HEK293T (cell line): ENCODE results near the gene MTOR.

Source experiments
- CTCF ChIA-PET: fragments of 350-600 bp; formaldehyde crosslinking; extraction: SDS; loops from one replicate; lab custom pipeline; 2021; ENCODE audit warnings: antibody characterized with exemption, inconsistent platforms; lab: Yijun Ruan, JAX
- POLR2A ChIA-PET: fragments of 350-600 bp; formaldehyde crosslinking; extraction: SDS; loops from one replicate; lab custom pipeline; 2020; ENCODE audit warnings: antibody characterized with exemption, inconsistent platforms; lab: Yijun Ruan, JAX
- DNase-seq: peaks from one replicate; pipeline ENCODE4 v3.0.0; 2012; ENCODE audit warnings: mixed read lengths; ENCODE audit errors: extremely low spot score
- ARNT ChIP-seq: fragments of 450-650 bp; IDR thresholded peaks from 2 replicates; pipeline ENCODE4 v1.6.1; 2017; ENCODE audit warnings: mild to moderate bottlenecking
- BHLHE40 ChIP-seq: fragments of 450-650 bp; IDR thresholded peaks from 2 replicates; pipeline ENCODE4 v1.6.1; 2016; ENCODE audit warnings: mild to moderate bottlenecking, moderate library complexity, borderline replicate concordance
- CTBP1 ChIP-seq: fragments of 450-650 bp; IDR thresholded peaks from 2 replicates; pipeline ENCODE4 v1.6.1; 2016; ENCODE audit warnings: borderline replicate concordance
- ELF4 ChIP-seq: fragments of 450-650 bp; IDR thresholded peaks from 2 replicates; pipeline ENCODE4 v1.6.1; 2017; ENCODE audit warnings: antibody characterized with exemption
- FOXA1 ChIP-seq: fragments of 450-650 bp; IDR thresholded peaks from 2 replicates; pipeline ENCODE4 v1.6.1; 2016; ENCODE audit warnings: mild to moderate bottlenecking
- FOXK2 ChIP-seq: fragments of 450-650 bp; IDR thresholded peaks from 2 replicates; pipeline ENCODE4 v1.6.1; 2016; ENCODE audit warnings: mild to moderate bottlenecking
- FOXM1 ChIP-seq: fragments of 450-650 bp; IDR thresholded peaks from 2 replicates; pipeline ENCODE4 v1.6.1; 2017; ENCODE audit warnings: mild to moderate bottlenecking, borderline replicate concordance
- HDGF ChIP-seq: fragments of 450-650 bp; IDR thresholded peaks from 2 replicates; pipeline ENCODE4 v1.6.1; 2017; ENCODE audit warnings: antibody characterized with exemption, borderline replicate concordance
- L3MBTL2 ChIP-seq: fragments of 450-650 bp; conservative IDR thresholded peaks from 2 replicates; pipeline ENCODE4 v1.6.1; 2016; ENCODE audit warnings: mild to moderate bottlenecking
- LEF1 ChIP-seq: fragments of 450-650 bp; IDR thresholded peaks from 2 replicates; pipeline ENCODE4 v1.6.1; 2017; ENCODE audit warnings: mild to moderate bottlenecking, borderline replicate concordance
- NFRKB ChIP-seq: fragments of 450-650 bp; IDR thresholded peaks from 2 replicates; pipeline ENCODE4 v1.6.1; 2016; ENCODE audit warnings: mild to moderate bottlenecking, moderate library complexity
- SP1 ChIP-seq: fragments of 450-650 bp; IDR thresholded peaks from 2 replicates; pipeline ENCODE4 v1.6.1; 2017
- SUZ12 ChIP-seq: fragments of 450-650 bp; IDR thresholded peaks from 2 replicates; pipeline ENCODE4 v1.6.1; 2016; ENCODE audit warnings: mild to moderate bottlenecking
- TARDBP ChIP-seq: fragments of 450-650 bp; IDR thresholded peaks from 2 replicates; pipeline ENCODE4 v1.6.1; 2016
- ZNF384 ChIP-seq: fragments of 450-650 bp; IDR thresholded peaks from 2 replicates; pipeline ENCODE4 v1.6.1; 2016
- TF ChIP-seq, protein P1 (sequence below): fragments of 450-650 bp; IDR thresholded peaks from 2 replicates; pipeline ENCODE4 v1.6.1; 2016

Gene MTOR

GRCh38 chr1:11194407-11195176 lies 67.8 kb downstream of the MTOR start:
- ChIA-PET CTCF (no interaction called here), POLR2A (no interaction called here)
- no peak for TF ChIP-seq ELF4
- TF ChIP-seq SUZ12: no peak
- TF ChIP-seq FOXA1: no peak
- TF ChIP-seq, protein P1, sequence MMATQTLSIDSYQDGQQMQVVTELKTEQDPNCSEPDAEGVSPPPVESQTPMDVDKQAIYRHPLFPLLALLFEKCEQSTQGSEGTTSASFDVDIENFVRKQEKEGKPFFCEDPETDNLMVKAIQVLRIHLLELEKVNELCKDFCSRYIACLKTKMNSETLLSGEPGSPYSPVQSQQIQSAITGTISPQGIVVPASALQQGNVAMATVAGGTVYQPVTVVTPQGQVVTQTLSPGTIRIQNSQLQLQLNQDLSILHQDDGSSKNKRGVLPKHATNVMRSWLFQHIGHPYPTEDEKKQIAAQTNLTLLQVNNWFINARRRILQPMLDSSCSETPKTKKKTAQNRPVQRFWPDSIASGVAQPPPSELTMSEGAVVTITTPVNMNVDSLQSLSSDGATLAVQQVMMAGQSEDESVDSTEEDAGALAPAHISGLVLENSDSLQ: no peak
- TF ChIP-seq NFRKB: no peak
- TF ChIP-seq BHLHE40: no peak
- no peak for TF ChIP-seq FOXM1
- TF ChIP-seq L3MBTL2: no peak
- no peak for TF ChIP-seq SP1
- TF ChIP-seq FOXK2: no peak
- no peak for TF ChIP-seq ARNT
- no peak for TF ChIP-seq ZNF384
- TF ChIP-seq HDGF: no peak
- no peak for DNase-seq

GRCh38 chr1:11193376-11193775 lies 69.0 kb downstream of the MTOR start:
- POLR2A ChIA-PET: no interaction called here
- no peak for TF ChIP-seq HDGF
- TF ChIP-seq FOXM1: no peak
- no peak for DNase-seq
- CTCF ChIA-PET: no interaction called here

DNA sequence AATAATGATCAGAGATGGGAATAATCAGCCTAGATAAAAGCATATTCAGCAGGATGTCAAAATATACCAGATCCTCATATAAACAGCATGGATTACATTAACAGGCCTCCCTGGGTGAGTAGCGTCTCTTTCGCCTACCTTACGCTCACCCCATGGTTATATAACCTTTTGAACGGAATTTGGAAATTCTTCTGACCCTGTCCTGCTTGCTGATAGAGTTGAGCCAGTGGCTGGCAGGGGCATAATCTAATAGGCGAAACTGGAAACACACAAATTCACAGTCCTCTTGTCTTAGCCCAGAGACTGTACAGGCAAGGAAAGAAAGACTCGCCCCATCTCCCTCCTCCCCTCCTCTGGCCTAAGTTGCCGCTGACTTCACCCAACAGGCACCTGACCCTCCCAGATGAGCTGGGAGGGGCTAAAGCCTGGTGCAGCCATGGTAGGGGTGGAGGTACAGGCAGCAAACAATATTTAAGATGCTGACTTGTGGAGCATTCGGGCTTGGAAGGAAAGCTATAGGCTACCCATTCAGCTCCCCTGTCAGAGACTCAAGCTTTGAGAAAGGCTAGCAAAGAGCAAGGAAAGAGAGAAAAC lies 73.4 kb downstream of the MTOR start, which contains the start of gene ANGPTL7:
TSS of gene ANGPTL7 (plus strand) at position 498 of the 594 bp plus-strand sequence. CDS start 225 bp downstream, outside the sequence.
- TF ChIP-seq ELF4 (no peak), ZNF384 (no peak), FOXK2 (no peak)
- ChIA-PET POLR2A (no interaction called here), CTCF (no interaction called here)

DNA sequence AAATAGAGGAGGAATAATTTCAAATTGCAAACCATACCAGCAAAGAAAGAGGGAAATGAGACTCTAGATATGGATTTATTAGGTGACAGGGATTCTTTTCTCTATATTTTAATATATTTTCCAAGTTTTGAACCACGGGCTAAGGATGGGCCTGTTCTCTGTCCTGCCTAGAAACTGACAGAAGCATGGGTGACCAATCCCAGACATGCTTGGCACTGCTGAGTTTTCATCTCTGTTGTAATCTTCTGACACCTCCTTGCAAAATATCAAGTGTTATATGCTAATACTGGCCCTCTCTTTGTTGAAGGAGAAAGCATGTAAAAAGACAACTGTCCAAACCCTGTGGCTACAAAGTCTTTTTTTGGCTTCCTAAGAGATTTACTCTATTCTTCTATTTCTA lies 74.0 kb downstream of the MTOR start:
- ChIA-PET CTCF (no interaction called here), POLR2A (no interaction called here)
- DNase-seq: no peak
- TF ChIP-seq LEF1 (no peak), FOXK2 (no peak), ELF4 (no peak), FOXA1 (no peak), CTBP1 (no peak), SUZ12 (no peak), BHLHE40 (no peak), SP1 (no peak)

More for the DNA sequence above, 73.4 kb downstream of the MTOR start, which contains the start of gene ANGPTL7:
- no peak for DNase-seq

DNA sequence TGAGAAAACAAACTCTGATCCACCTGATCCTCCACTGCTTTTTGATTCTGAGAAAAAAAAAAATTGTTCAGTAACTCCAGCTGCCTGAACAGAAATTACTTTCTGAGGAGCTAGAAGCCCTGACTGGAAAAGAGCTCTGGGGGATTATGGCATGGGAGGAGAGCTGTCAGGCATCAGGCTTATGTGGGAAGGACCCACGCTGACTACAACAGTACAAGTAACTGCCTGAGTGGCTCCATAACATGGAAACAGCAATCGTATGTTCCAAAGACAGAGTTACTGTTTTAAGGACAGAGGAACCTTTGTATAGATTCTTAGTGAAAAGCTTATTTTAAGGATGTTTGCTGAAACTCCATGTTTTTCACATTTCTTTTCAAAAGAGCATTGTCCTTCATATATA lies 74.4 kb downstream of the MTOR start:
- no peak for DNase-seq
- ChIA-PET CTCF (no interaction called here), POLR2A (no interaction called here)
- TF ChIP-seq, protein P1: no peak
- TF ChIP-seq SP1 (no peak), ELF4 (no peak), FOXM1 (no peak), FOXA1 (no peak), ZNF384 (no peak), HDGF (no peak), LEF1 (no peak), SUZ12 (no peak), CTBP1 (no peak), NFRKB (no peak), BHLHE40 (no peak), ARNT (no peak), L3MBTL2 (no peak), TARDBP (no peak), FOXK2 (no peak)

GRCh38 chr1:11187494-11187893 lies 74.9 kb downstream of the MTOR start:
- ChIA-PET CTCF (no interaction called here), POLR2A (no interaction called here)
- TF ChIP-seq ARNT (no peak), FOXK2 (no peak), LEF1 (no peak), ZNF384 (no peak), HDGF (no peak), ELF4 (no peak)
- no peak for DNase-seq

DNA sequence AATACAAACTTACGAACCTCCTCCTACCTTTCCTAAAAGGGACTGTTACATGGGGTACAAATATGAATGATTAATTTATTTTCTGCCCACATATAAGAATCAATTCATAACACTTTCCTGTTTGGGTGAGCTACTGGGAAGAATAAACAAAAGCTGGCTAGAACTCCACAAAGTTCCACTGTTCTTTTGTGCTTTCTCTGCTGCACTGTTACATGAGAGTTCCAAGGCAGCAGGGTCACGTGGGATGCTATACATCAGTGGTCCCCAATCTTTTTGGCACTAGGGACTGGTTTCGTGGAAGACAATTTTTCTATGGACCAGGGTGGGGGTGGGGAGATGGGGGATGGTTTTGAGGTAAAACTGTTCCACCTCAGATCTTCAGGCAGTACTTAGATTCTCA lies 75.4 kb downstream of the MTOR start:
- TF ChIP-seq FOXK2 (no peak), L3MBTL2 (no peak), TARDBP (no peak), ZNF384 (no peak), ELF4 (no peak), BHLHE40 (no peak)
- TF ChIP-seq, protein P1: no peak
- POLR2A ChIA-PET: no interaction called here
- DNase-seq: no peak
- CTCF ChIA-PET: interaction anchor here (0.6 kb wide), 1 partner anchor 15 kb away, joined by 3 read pairs; no protein-coding TSS in a partner anchor
